Measurements from ENCODE around the gene SLC24A3. TPM values are rescaled to one million over a fixed set of nuclear protein-coding genes. Genes with fewer than 3 reads are reported as not detected.

SLC24A3 gene
- total and polyA plus RNA-seq, 2 experiments from 2014 or later = not detected

DNA sequence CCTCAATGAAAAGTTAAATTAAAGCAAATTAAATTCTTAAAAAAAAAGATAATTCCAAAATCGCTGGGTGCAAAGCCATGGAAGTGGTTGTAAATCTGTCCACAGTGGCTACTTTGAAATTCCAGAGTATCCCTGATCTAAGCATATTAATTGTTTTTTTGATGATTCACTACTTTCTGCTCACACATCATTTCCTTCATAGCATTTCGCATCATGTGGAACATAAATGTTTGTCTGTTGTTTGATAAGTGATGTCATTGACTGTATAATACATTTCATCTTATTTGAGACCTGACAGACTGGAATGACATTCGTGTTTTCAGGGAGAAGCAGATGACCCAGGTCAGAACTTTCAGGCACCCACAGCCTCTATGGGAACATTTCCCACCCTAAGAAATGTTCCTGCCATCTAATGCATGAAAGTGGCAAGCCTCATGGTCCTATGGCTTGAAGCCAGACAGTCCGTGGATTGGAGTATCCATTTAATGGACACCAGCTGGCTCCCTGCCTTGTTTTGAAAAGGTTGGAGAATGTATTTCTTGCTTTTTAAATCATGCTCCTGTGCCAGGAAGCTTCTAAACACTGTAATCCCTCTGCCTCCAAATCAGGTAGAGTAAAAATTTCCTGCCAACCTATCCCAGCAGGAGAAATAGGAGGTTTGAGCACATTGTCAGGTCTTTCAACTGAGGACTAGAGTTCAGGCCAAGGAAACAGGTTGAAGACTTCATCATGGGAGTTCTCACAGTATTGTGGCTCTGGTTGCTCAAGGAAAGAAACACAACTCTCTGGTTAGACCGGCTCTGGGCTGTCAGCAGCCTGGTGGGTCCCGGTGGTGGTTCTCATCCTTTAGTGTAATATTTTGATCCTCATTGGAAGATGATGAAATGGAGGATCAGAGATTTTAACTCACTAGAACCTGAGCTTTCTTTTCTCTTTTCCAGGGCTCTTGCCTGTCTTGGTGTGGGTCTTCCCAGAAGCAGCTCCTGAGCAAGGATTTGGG, 157.9 kb downstream of the SLC24A3 start:
- no peaks in the 10 kb centered on the region for H3K4me1 ChIP-seq (ENCODE audit: insufficient read depth)

DNA sequence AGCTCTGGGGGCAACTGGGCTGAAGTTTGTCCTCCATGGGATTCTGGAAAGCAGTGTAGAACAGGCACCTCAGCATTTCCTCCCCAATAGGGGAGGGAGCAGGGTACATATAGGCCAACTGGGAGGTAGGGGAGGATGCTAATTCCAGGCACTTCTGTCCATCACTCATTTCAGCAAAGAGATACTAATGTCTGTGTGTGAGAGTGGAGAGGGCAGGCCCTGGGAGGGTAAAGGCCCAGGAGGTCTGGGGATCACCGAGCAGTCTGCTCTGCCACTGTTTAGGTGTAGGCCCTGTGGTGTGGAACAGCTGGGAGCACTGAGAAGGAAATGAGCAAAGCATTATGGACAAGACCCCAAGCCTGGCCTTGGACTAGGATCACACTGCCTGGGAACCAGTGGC, 158.7 kb downstream of the SLC24A3 start:
- no peak for DNase-seq
- no peak overlapping the region for H2AFZ ChIP-seq
- no peaks in the 10 kb centered on the region for H3K27me3 ChIP-seq (replicated peaks; ENCODE audit: insufficient read depth)
- H3K79me2 ChIP-seq (ENCODE audit: insufficient read depth) = no peaks in the 10 kb centered on the region
- 47 to 53% methylated on average over 1 of the region's 1 CpG for whole genome bisulfite sequencing, 2 experiments (ENCODE audit: low coverage in 1 of 2, low lambda C conversion rate in 2 of 2, missing lambda C conversion rate in 2 of 2)
- no peaks in the 10 kb centered on the region for H3K36me3 ChIP-seq (ENCODE audit: low read depth)
- H3K9me2 ChIP-seq (ENCODE audit: insufficient read depth) = no peaks in the 10 kb centered on the region
- no peak overlapping the region for H3K4me3 ChIP-seq
- no peaks in the 10 kb centered on the region for H3K9me3 ChIP-seq (ENCODE audit: low read depth)
- no peaks in the 10 kb centered on the region for H3F3A ChIP-seq (ENCODE audit: insufficient read depth)
- no peaks in the 10 kb centered on the region for H3K4me1 ChIP-seq (ENCODE audit: insufficient read depth)
- no peak overlapping the region for H3K27ac ChIP-seq
- H3K9ac ChIP-seq = no peak overlapping the region
- in situ Hi-C loops (cut with MboI) = no loop called here
- H4K20me1 ChIP-seq (ENCODE audit: insufficient read depth) = no peaks in the 10 kb centered on the region
- H3K4me2 ChIP-seq (ENCODE audit: unreplicated experiment) = no peak overlapping the region
- no peak for TF ChIP-seq EZH2phosphoT487 (IDR thresholded peaks at IDR 0.05; ENCODE audit: insufficient read depth, low read depth)
- no peak for TF ChIP-seq EZH2 (IDR thresholded peaks at IDR 0.05; ENCODE audit: insufficient read depth, poor library complexity, severe bottlenecking)

More for the DNA sequence above, 157.9 kb downstream of the SLC24A3 start:
- Histone ChIP-seq H3F3A (ENCODE audit: insufficient read depth) (no peaks in the 10 kb centered on the region), H3K27ac (no peak overlapping the region), H3K4me3 (no peak overlapping the region), H3K9ac (no peak overlapping the region), H3K79me2 (ENCODE audit: insufficient read depth) (no peaks in the 10 kb centered on the region), H3K9me2 (ENCODE audit: insufficient read depth) (no peaks in the 10 kb centered on the region), H4K20me1 (ENCODE audit: insufficient read depth) (no peaks in the 10 kb centered on the region), H3K4me2 (ENCODE audit: unreplicated experiment) (no peak overlapping the region), H3K36me3 (ENCODE audit: low read depth) (no peaks in the 10 kb centered on the region), H2AFZ (no peak overlapping the region), H3K9me3 (ENCODE audit: low read depth) (no peaks in the 10 kb centered on the region), H3K27me3 (replicated peaks; ENCODE audit: insufficient read depth) (no peaks in the 10 kb centered on the region)
- no peak for DNase-seq
- in situ Hi-C loops (cut with MboI) = no loop called here
- 27 to 37% methylated on average over 6 of the region's 6 CpGs for WGBS, 2 experiments (ENCODE audit: low coverage in 1 of 2, low lambda C conversion rate in 2 of 2, missing lambda C conversion rate in 2 of 2)
- TF ChIP-seq EZH2 (IDR thresholded peaks at IDR 0.05; ENCODE audit: insufficient read depth, poor library complexity, severe bottlenecking) = no peak
- no peak for TF ChIP-seq EZH2phosphoT487 (IDR thresholded peaks at IDR 0.05; ENCODE audit: insufficient read depth, low read depth)

DNA sequence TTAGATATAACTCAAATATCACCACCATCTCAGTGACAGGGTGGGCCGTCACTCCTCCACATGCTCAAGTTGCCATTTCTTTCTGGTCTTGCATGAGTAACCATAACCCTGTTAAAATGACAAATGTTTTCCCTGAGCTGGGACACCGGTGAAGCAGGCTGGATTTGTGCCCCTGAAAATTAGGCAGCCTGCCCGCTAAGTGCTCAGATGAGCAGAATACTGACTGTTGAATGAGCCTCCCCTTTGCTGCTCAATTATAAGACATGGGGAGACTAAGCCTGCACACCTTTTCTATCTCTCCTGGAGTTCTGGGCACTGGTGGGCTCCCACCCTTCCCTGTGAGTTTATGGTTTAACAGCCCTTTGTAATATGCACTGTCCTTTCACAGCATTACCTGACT, 161.8 kb downstream of the SLC24A3 start:
- in situ Hi-C loops (cut with MboI) = no loop called here
- Histone ChIP-seq H2AFZ (no peak overlapping the region), H3K9me2 (ENCODE audit: insufficient read depth) (no peaks in the 10 kb centered on the region), H3K27me3 (replicated peaks; ENCODE audit: insufficient read depth) (no peaks in the 10 kb centered on the region), H3F3A (ENCODE audit: insufficient read depth) (no peaks in the 10 kb centered on the region), H3K9ac (no peak overlapping the region), H3K9me3 (ENCODE audit: low read depth) (no peaks in the 10 kb centered on the region), H3K27ac (no peak overlapping the region), H3K36me3 (ENCODE audit: low read depth) (no peaks in the 10 kb centered on the region), H3K4me2 (ENCODE audit: unreplicated experiment) (no peak overlapping the region), H3K4me1 (ENCODE audit: insufficient read depth) (no peaks in the 10 kb centered on the region), H3K4me3 (no peak overlapping the region), H3K79me2 (ENCODE audit: insufficient read depth) (no peaks in the 10 kb centered on the region), H4K20me1 (ENCODE audit: insufficient read depth) (no peaks in the 10 kb centered on the region)
- TF ChIP-seq EZH2phosphoT487 (IDR thresholded peaks at IDR 0.05; ENCODE audit: insufficient read depth, low read depth) = no peak
- no peak for TF ChIP-seq EZH2 (IDR thresholded peaks at IDR 0.05; ENCODE audit: insufficient read depth, poor library complexity, severe bottlenecking)
- no peak for DNase-seq
- WGBS, 2 experiments (ENCODE audit: low coverage in 1 of 2, low lambda C conversion rate in 2 of 2, missing lambda C conversion rate in 2 of 2) = 42 to 49% methylated on average over 3 of the region's 3 CpGs

DNA sequence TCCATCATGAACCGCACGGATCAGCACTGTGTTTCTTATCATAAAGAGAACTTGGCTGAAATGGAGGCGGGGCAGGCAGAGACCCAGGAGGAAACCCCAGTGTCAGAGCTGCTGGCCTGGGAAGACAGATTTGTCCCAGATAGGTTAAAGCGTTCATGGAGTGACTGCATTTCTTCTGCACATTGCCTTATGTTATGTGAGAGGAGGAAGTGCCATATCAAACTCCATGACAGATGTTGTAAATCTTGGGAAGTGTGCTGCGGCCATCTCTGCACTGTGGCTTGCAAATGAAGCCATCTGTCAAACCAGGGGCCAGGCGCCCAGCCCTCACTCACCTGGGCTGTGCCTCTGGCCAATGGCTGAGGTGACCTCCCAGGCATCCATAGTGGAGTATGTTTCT, 163.0 kb downstream of the SLC24A3 start:
- DNase-seq = no peak
- no peaks in the 10 kb centered on the region for H3K27me3 ChIP-seq (replicated peaks; ENCODE audit: insufficient read depth)
- H3K4me2 ChIP-seq (ENCODE audit: unreplicated experiment) = no peak overlapping the region
- in situ Hi-C loops (cut with MboI) = no loop called here
- TF ChIP-seq EZH2phosphoT487 (IDR thresholded peaks at IDR 0.05; ENCODE audit: insufficient read depth, low read depth) (no peak), EZH2 (IDR thresholded peaks at IDR 0.05; ENCODE audit: insufficient read depth, poor library complexity, severe bottlenecking) (no peak)
- no peaks in the 10 kb centered on the region for H3K79me2 ChIP-seq (ENCODE audit: insufficient read depth)
- H3K4me3 ChIP-seq = no peak overlapping the region
- no peaks in the 10 kb centered on the region for H3K9me2 ChIP-seq (ENCODE audit: insufficient read depth)
- 42 to 51% methylated on average over 6 of the region's 6 CpGs for WGBS, 2 experiments (ENCODE audit: low coverage in 1 of 2, low lambda C conversion rate in 2 of 2, missing lambda C conversion rate in 2 of 2)
- no peaks in the 10 kb centered on the region for H3K36me3 ChIP-seq (ENCODE audit: low read depth)
- no peaks in the 10 kb centered on the region for H3K4me1 ChIP-seq (ENCODE audit: insufficient read depth)
- H2AFZ ChIP-seq = no peak overlapping the region
- no peaks in the 10 kb centered on the region for H3K9me3 ChIP-seq (ENCODE audit: low read depth)
- no peaks in the 10 kb centered on the region for H3F3A ChIP-seq (ENCODE audit: insufficient read depth)
- H3K27ac ChIP-seq = no peak overlapping the region
- H4K20me1 ChIP-seq (ENCODE audit: insufficient read depth) = no peaks in the 10 kb centered on the region
- no peak overlapping the region for H3K9ac ChIP-seq
